GM21526 (cell line): ENCODE measurements around the gene PROCA1.
"Not testable (repeated sequence)": the region's sequence is repeated elsewhere in the genome, so short reads cannot be mapped to it uniquely, and the experiment has no call there.

Source experiments
- ATAC-seq: cut with Tn5 transposase; IDR thresholded peaks from one replicate; pipeline ENCODE4 v1.9.1; 2021; ENCODE audit warnings: moderate library complexity; ENCODE audit not compliant: unreplicated experiment, low FRiP score

The PROCA1 gene

GRCh38 chr17:28744972-28745785, 33.5 kb upstream of the PROCA1 start:
- ATAC-seq, result no peak

GRCh38 chr17:28744104-28744971, 32.6 kb upstream of the PROCA1 start:
- ATAC-seq, result peak; percentile 14

- peak; percentile 42 for ATAC-seq
Measured at GRCh38 chr17:28743243-28744103, 31.8 kb upstream of the PROCA1 start, which contains the start of gene TRAF4. TSS of gene TRAF4 (plus strand) at chr17:28744011. CDS start at chr17:28744113, 102 bp downstream.

- no peak for ATAC-seq
Measured at GRCh38 chr17:28741358-28742349, 30.0 kb upstream of the PROCA1 start.

GRCh38 chr17:28740406-28741357, 29.0 kb upstream of the PROCA1 start:
- no peak for ATAC-seq

- no peak for ATAC-seq
Measured at GRCh38 chr17:28738680-28739384, 27.1 kb upstream of the PROCA1 start.

GRCh38 chr17:28737770-28738679, 26.3 kb upstream of the PROCA1 start:
- ATAC-seq, result peak; percentile 39

- no peak for ATAC-seq
Measured at GRCh38 chr17:28737316-28737715, 25.6 kb upstream of the PROCA1 start.

GRCh38 chr17:28735913-28736769, 24.5 kb upstream of the PROCA1 start:
- not testable (repeated sequence) for ATAC-seq

GRCh38 chr17:28735242-28735722, 23.6 kb upstream of the PROCA1 start:
- no peak for ATAC-seq

- ATAC-seq, result no peak
Measured at GRCh38 chr17:28734712-28735241, 23.1 kb upstream of the PROCA1 start.

GRCh38 chr17:28733346-28733745, 21.7 kb upstream of the PROCA1 start:
- no peak for ATAC-seq

GRCh38 chr17:28729950-28730330, 18.3 kb upstream of the PROCA1 start:
- ATAC-seq, result no peak

- ATAC-seq, result peak; percentile 36
Measured at GRCh38 chr17:28728364-28729200, 16.9 kb upstream of the PROCA1 start, which contains the start of gene NEK8. TSS of gene NEK8 (plus strand) at chr17:28728788. CDS start at chr17:28728814, 26 bp downstream.
